Erythroblast (primary cell): Measurements from ENCODE around the gene MED22.

Experiments used
- GATA1 ChIP-seq: IDR thresholded peaks from 2 replicates; pipeline ENCODE4 v1.6.1; 2011; ENCODE audit warnings: low read depth, mild to moderate bottlenecking, control low read depth, low read length, moderate library complexity
- POLR2A ChIP-seq: IDR thresholded peaks from 2 replicates; pipeline ENCODE4 v1.6.1; 2011; ENCODE audit warnings: mild to moderate bottlenecking, low read length

- TF ChIP-seq POLR2A (no peak), GATA1 (no peak)
These were observed 26.5 kb downstream of the MED22 start for GRCh38 chr9:133321411-133321935.
